Mucosa of rectum (tissue), 2 donors: ENCODE measurements around the gene NBR1.
"Not testable (repeated sequence)": the region's sequence is repeated elsewhere in the genome, so short reads cannot be mapped to it uniquely, and the experiment has no call there.

Experiments used
- H3K27ac ChIP-seq, 2 donors: one replicate each; pipeline ENCODE4 v1.7.0; 2013; ENCODE audit warnings: inconsistent platforms in 2 of 2, low read depth in 2 of 2, low read length in 2 of 2
- H3K27me3 ChIP-seq, 2 donors: one replicate each; pipeline ENCODE4 v1.7.0; 2013; ENCODE audit warnings: low read length in 2 of 2; ENCODE audit not compliant: control insufficient read depth in 2 of 2, insufficient read depth in 2 of 2
- H3K36me3 ChIP-seq, 2 donors: one replicate each; pipeline ENCODE4 v1.7.0; 2013; ENCODE audit warnings: low read length in 2 of 2; ENCODE audit not compliant: control insufficient read depth in 2 of 2, insufficient read depth in 2 of 2
- H3K4me1 ChIP-seq, 2 donors: one replicate each; pipeline ENCODE4 v1.7.0; 2013; ENCODE audit warnings: low read length in 2 of 2, mild to moderate bottlenecking in 1 of 2; ENCODE audit not compliant: control insufficient read depth in 2 of 2, insufficient read depth in 2 of 2
- H3K4me3 ChIP-seq, 2 donors: one replicate each; pipeline ENCODE4 v1.7.0; 2013; ENCODE audit warnings: low read length in 2 of 2
- H3K9ac ChIP-seq, 2 donors: one replicate each; pipeline ENCODE4 v1.7.0; 2013; ENCODE audit warnings: low read length in 2 of 2, low read depth in 1 of 2, mild to moderate bottlenecking in 1 of 2
- H3K9me3 ChIP-seq, 2 donors: one replicate each; pipeline ENCODE4 v1.7.0; 2013; ENCODE audit warnings: low read length in 2 of 2; ENCODE audit not compliant: control insufficient read depth in 2 of 2
- donor health status: healthy.
- donor health status: Normal muscosa, but diverticular disease.

Gene NBR1

DNA sequence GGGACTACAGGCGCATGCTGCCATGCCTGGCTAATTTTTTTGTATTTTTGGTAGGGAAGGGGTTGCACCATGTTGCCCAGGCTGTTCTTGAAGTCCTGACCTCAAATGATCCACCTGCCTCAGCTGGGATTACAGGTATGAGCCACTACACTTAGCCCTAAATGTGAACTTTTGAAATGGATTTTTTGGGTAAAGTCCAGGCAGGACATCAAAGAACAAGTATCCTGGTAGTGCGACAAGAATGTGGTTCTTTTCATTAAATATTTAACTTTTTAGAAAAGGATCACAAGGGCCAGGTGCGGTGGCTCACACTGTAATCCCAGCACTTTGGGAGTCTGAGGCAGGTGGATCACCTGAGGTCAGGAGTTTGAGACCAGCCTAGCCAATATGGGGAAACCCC lies 15.3 kb upstream of the NBR1 start:
- H3K4me3 ChIP-seq, result no peak overlapping the region
- H3K9ac ChIP-seq, result no peak overlapping the region
- no peaks in the 10 kb centered on the region for H3K4me1 ChIP-seq
- H3K36me3 ChIP-seq, result no peaks in the 10 kb centered on the region
- no peak overlapping the region for H3K27ac ChIP-seq
- no peaks in the 10 kb centered on the region for H3K9me3 ChIP-seq
- H3K27me3 ChIP-seq, result no peaks in the 10 kb centered on the region

DNA sequence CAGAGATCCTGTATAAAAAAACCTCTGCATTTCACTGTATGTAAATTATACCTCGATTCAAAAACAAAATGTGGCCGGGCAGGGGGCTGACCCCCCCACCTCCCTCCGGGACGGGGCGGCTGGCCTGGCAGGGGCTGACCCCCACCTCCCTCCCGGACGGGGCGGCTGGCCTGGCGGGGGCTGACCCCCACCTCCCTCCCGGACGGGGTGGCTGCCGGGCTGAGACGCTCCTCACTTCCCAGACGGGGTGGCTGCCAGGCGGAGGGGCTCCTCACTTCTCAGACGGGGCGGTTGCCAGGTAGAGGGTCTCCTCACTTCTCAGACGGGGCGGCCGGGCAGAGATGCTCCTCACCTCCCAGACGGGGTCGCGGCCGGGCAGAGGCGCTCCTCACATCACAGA lies 11.8 kb upstream of the NBR1 start:
- H3K9me3 ChIP-seq, H3K27me3 ChIP-seq, H3K36me3 ChIP-seq, H3K27ac ChIP-seq, H3K4me3 ChIP-seq, H3K9ac ChIP-seq, H3K4me1 ChIP-seq: not testable (repeated sequence)

DNA sequence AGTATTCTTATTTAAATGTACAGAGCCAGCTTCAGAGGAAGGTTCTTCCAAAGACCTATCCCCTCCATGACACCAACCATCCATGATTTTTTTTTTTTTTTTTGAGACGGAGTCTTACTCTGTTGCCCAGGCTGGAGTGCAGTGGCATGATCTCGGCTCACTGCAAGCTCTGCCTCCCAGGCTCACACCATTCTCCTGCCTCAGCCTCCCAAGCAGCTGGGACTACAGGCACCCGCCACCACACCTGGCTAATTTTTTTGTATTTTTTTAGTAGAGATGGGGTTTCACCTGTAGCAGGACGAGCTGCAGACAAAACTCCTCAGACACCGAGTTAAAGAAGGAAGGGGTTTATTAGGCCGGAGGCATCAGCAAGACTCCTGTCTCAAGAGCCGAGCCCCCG lies 11.1 kb upstream of the NBR1 start:
- H3K27me3 ChIP-seq, H3K27ac ChIP-seq, H3K9me3 ChIP-seq, H3K4me3 ChIP-seq, H3K4me1 ChIP-seq, H3K9ac ChIP-seq, H3K36me3 ChIP-seq: not testable (repeated sequence)

DNA sequence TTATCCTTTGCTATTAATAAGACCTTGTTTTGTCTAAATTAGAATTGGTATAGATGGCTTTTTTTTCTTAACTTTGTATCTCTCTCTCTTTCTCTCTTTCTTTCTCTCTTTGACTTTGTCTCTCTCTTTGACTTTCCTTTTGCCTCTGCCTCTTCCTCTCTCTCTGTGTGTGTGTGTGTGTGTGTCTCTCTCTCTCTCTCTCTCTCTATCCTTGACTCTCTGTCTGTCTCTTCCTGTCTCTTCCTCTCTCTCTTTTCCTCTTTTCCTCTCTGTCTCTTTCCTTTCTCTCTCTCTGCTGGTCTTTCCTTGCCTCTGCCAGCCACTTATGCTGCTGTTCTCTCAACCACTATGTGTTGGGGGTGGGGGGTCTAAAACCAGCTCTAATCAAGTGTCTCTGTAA lies 5.0 kb upstream of the NBR1 start:
- H3K4me3 ChIP-seq, H3K9ac ChIP-seq, H3K27ac ChIP-seq, H3K27me3 ChIP-seq, H3K9me3 ChIP-seq, H3K36me3 ChIP-seq: not testable (repeated sequence)
- H3K4me1 ChIP-seq, result peaks cover 13 to 14% of the 10 kb centered on the region in 2 donors

DNA sequence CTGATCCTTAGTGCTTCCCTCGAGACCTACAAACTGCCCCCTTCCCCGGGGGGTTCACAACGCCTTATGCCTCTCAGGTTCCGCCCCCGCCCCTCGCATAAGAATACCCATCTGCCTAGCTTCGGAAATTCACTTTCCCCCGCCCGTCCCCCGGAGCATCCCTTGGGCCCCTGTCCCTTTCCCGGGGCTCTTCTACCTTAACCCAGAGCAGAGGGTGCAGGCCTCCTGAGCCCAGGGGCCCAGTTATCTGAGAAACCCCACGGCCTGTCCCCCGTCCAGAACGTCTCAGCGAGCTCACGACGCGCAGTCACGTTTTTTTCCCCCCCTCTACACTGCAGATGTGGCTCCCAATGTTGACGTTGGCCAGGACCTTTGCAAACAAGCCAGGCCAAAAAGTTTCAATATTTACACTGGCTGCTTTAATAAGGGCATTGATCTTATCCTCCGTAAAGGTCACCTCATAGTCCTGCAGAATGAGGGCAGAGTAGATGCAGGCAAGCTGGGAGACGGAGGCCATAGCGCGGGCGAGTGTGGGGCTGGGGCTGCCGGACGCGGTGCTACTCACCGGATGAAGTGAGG lies 1.4 kb upstream of the NBR1 start:
- no peaks in the 10 kb centered on the region for H3K9me3 ChIP-seq
- H3K4me1 ChIP-seq, result peaks cover 19 to 35% of the 10 kb centered on the region in 2 donors
- H3K4me3 ChIP-seq, result peak overlapping the region; percentile 87 to 93
- H3K36me3 ChIP-seq, result no peaks in the 10 kb centered on the region
- no peaks in the 10 kb centered on the region for H3K27me3 ChIP-seq
- peak overlapping the region; percentile 98 to 99 for H3K9ac ChIP-seq
- peak overlapping the region; percentile 97 to 98 for H3K27ac ChIP-seq

- H3K27me3 ChIP-seq, result no peaks in the 10 kb centered on the region
- H3K36me3 ChIP-seq, result no peaks in the 10 kb centered on the region
- H3K9ac ChIP-seq, result peak overlapping the region; percentile 98 to 99
- peak overlapping the region; percentile 87 to 93 for H3K4me3 ChIP-seq
- H3K4me1 ChIP-seq, result peaks cover 22 to 38% of the 10 kb centered on the region in 2 donors
- H3K27ac ChIP-seq, result peak overlapping the region; percentile 97 to 98
- H3K9me3 ChIP-seq, result no peaks in the 10 kb centered on the region
Observed at GRCh38 chr17:43170140-43170765, 761 bp upstream of the NBR1 start.

DNA sequence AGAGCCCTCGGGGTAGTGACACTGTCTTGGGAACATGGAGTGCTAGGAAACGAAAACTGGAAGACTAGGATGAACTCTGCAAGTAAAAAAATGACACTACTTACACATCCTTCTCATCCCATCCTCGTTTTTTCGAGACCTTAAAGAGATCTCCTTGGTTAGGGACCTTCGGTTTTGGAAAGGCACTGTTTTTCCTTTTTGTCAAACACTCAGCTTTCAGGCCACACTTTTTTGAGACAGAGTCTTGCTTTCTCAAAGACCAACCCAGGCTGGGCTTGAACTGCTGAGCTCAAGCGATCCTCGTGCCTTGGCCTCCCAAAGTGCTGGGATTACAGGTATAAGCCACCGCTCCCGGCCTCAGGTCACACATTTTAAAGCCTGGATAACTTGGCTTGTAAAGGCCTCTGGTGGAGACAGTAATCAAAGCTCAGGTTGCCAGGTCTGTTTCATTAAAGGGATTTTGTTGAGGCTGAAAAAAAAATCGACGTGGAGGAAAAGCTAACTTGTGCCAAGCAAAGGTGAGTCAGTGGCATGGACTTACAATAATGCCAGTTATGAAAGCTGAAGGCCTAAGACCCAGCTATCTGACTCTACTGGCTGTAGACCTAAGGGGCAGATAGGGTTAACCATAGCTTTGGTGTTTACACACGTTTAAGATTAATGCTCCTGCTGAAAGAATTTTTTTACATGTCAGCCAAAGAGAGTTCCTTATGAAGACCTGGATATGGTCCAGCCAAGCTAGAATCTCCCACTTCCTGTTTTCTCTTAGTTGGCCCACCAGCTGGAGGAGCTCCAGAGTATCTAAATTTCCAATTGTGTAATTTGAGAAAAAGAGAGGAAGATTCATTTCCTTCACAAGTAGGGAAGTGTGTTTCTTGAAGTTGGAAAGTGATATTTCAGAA lies 823 bp downstream of the NBR1 start:
- peaks cover 33 to 54% of the 10 kb centered on the region in 2 donors for H3K4me1 ChIP-seq
- peak overlapping the region; percentile 97 to 98 for H3K27ac ChIP-seq
- no peaks in the 10 kb centered on the region for H3K36me3 ChIP-seq
- peak overlapping the region; percentile 87 to 93 for H3K4me3 ChIP-seq
- H3K27me3 ChIP-seq, result no peaks in the 10 kb centered on the region
- no peaks in the 10 kb centered on the region for H3K9me3 ChIP-seq
- H3K9ac ChIP-seq, result peak overlapping the region; percentile 98 to 99

DNA sequence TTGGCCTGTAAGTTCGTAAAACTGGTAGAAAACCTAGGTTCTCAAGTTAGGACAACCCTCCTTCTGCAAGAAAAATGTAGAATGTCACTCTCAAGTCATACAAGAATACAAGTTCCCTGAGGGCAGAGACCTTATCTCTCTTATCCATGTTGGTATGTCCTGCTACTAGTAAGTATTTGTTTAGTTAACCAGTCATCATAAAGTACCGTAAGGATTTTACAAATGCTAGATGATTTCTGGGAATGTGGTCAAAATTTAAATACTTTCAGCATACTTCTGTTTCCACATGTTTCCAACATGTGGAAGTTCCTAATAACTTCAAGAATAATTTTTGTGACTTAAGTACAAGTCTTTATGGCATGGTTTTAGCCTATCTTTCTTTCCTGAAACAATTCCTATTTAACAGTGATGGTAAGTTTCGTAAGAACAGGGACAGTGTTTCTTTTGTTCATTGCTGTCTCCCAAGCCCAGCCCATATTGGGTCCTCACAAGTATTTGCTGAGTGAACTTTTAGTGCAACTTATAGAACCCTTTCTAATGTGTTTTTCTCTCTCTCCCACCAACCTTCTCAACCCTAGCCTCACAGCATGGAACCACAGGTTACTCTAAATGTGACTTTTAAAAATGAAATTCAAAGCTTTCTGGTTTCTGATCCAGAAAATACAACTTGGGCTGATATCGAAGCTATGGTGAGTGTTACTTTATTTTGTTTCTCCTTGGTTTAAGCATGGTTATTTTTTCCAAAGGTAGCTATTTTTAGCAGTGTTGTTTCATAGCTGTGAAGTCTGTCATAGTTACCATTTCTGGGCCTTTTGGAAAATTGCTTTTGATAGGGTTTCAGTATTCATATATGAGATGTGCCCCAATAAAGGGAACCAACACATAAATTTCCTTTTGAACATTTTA lies 4.5 kb downstream of the NBR1 start:
- Histone ChIP-seq H3K4me1 (peaks cover 26 to 47% of the 10 kb centered on the region in 2 donors), H3K27ac (peak overlapping the region; percentile 80 to 92), H3K9ac (peak overlapping the region; percentile 34 to 58), H3K36me3 (peaks cover 22 to 33% of the 10 kb centered on the region in 2 donors), H3K27me3 (no peaks in the 10 kb centered on the region), H3K9me3 (no peaks in the 10 kb centered on the region), H3K4me3 (peak overlapping the region; percentile 26 to 37)

- H3K27ac ChIP-seq, result peak overlapping the region; percentile 80 to 92
- H3K4me3 ChIP-seq, result peak overlapping the region; percentile 26 to 37
Observed at GRCh38 chr17:43176119-43176570, 5.1 kb downstream of the NBR1 start.

More at GRCh38 chr17:43176119-43176570, 5.1 kb downstream of the NBR1 start:
- Histone ChIP-seq H3K4me1 (peaks cover 26 to 47% of the 10 kb centered on the region in 2 donors), H3K27me3 (no peaks in the 10 kb centered on the region), H3K36me3 (peaks cover 27 to 38% of the 10 kb centered on the region in 2 donors), H3K9me3 (no peaks in the 10 kb centered on the region), H3K9ac (peak overlapping the region; percentile 58 to 63)
